IMR-90 (cell line): ENCODE results near the gene AK2. TPM values are rescaled to one million over a fixed set of nuclear protein-coding genes. Genes with fewer than 3 reads are reported as not detected.

Source experiments
- ATAC-seq: fragments of 200-7000 bp; cut with Tn5 transposase; 2 replicates; pipeline ENCODE4 v1.9.1; 2020; ENCODE audit warnings: low read depth, mild to moderate bottlenecking, moderate library complexity
- BruUV-seq: library from RNA; stranded (reverse); fragments of 400-500 nt; replicated peaks from 2 replicates; lab custom pipeline; 2021; lab: Mats Ljungman, UMichigan
- CTCF ChIA-PET: fragments of 300-600 bp; formaldehyde crosslinking; extraction: SDS; loops from one replicate; lab custom pipeline; 2021; ENCODE audit warnings: antibody characterized with exemption; lab: Yijun Ruan, JAX
- POLR2A ChIA-PET: fragments of 300-600 bp; sonication (Branson Sonifier 250); formaldehyde crosslinking; loops from one replicate; lab custom pipeline; 2022; ENCODE audit warnings: antibody characterized with exemption; ENCODE audit not compliant: unreplicated experiment; lab: Charles Lee
- DNase-seq: peaks from one replicate; pipeline ENCODE4 v3.0.0; 2013
- H2AFZ ChIP-seq: replicated peaks from 2 replicates; pipeline ENCODE3; 2013; ENCODE audit warnings: low read length, mild to moderate bottlenecking; ENCODE audit not compliant: poor library complexity
- H2AK5ac ChIP-seq: 2 replicates; pipeline ENCODE4 v1.6.1; 2013; ENCODE audit warnings: low read depth, low read length, inconsistent platforms
- H2AK9ac ChIP-seq: replicated peaks from 2 replicates; pipeline ENCODE3; 2013; ENCODE audit warnings: mild to moderate bottlenecking, low read depth, low read length, moderate library complexity; ENCODE audit not compliant: poor library complexity
- H2BK120ac ChIP-seq: 2 replicates; pipeline ENCODE4 v1.6.1; 2013; ENCODE audit warnings: low read depth, low read length, inconsistent platforms
- H2BK15ac ChIP-seq: 3 replicates; pipeline ENCODE4 v1.6.1; 2013; ENCODE audit warnings: low read depth, low read length, inconsistent platforms
- H2BK20ac ChIP-seq: 2 replicates; pipeline ENCODE4 v1.6.1; 2013; ENCODE audit warnings: low read depth, mild to moderate bottlenecking, inconsistent platforms, low read length, moderate library complexity
- H2BK5ac ChIP-seq: 2 replicates; pipeline ENCODE4 v1.6.1; 2013; ENCODE audit warnings: mild to moderate bottlenecking, low read depth, low read length, inconsistent platforms; ENCODE audit not compliant: poor library complexity, severe bottlenecking
- H3K14ac ChIP-seq: replicated peaks from 2 replicates; pipeline ENCODE4 v1.6.1; 2013; ENCODE audit warnings: low read depth, low read length, inconsistent platforms
- H3K18ac ChIP-seq: 2 replicates; pipeline ENCODE4 v1.6.1; 2013; ENCODE audit warnings: low read depth, low read length, control low read depth
- H3K23ac ChIP-seq: 2 replicates; pipeline ENCODE4 v1.6.1; 2013; ENCODE audit warnings: low read depth, low read length, inconsistent platforms
- H3K27ac ChIP-seq: 2 replicates; pipeline ENCODE4 v1.5.1; 2013; ENCODE audit warnings: mild to moderate bottlenecking, control low read depth, low read length; ENCODE audit not compliant: insufficient read depth
- H3K27me3 ChIP-seq: 2 replicates; pipeline ENCODE4 v1.6.1; 2013; ENCODE audit warnings: low read length; ENCODE audit not compliant: control insufficient read depth, insufficient read depth
- H3K36me3 ChIP-seq: 2 replicates; pipeline ENCODE4 v1.6.1; 2013; ENCODE audit warnings: low read length, mixed read lengths; ENCODE audit not compliant: control insufficient read depth, insufficient read depth
- H3K4ac ChIP-seq: 2 replicates; pipeline ENCODE4 v1.6.1; 2013; ENCODE audit warnings: low read depth, low read length, inconsistent platforms
- H3K4me1 ChIP-seq: 2 replicates; pipeline ENCODE4 v1.6.1; 2013; ENCODE audit warnings: low read length, mixed read lengths; ENCODE audit not compliant: control insufficient read depth, insufficient read depth
- H3K4me2 ChIP-seq: 2 replicates; pipeline ENCODE4 v1.6.1; 2013; ENCODE audit warnings: low read depth, mild to moderate bottlenecking, control low read depth, low read length, moderate library complexity
- H3K4me3 ChIP-seq: 2 replicates; pipeline ENCODE4 v1.5.1; 2013; ENCODE audit warnings: low read depth, mild to moderate bottlenecking, control low read depth, low read length, moderate library complexity; ENCODE audit not compliant: insufficient read depth
- H3K56ac ChIP-seq: 2 replicates; pipeline ENCODE4 v1.6.1; 2013; ENCODE audit warnings: low read length, inconsistent platforms; ENCODE audit not compliant: insufficient read depth; ENCODE audit errors: extremely low read depth
- H3K79me1 ChIP-seq, 2 experiments: 2 replicates each; pipeline ENCODE4 v1.6.1; 2013; ENCODE audit warnings: low read length in 2 of 2, inconsistent platforms in 1 of 2, low read depth in 1 of 2
- H3K9ac ChIP-seq: 2 replicates; pipeline ENCODE4 v1.6.1; 2013; ENCODE audit warnings: low read depth, low read length, control low read depth
- H3K9me1 ChIP-seq: 2 replicates; pipeline ENCODE4 v1.6.1; 2013; ENCODE audit warnings: low read length, inconsistent platforms; ENCODE audit not compliant: insufficient read depth
- H3K9me3 ChIP-seq: 2 replicates; pipeline ENCODE4 v1.6.1; 2013; ENCODE audit warnings: low read length; ENCODE audit not compliant: control insufficient read depth, insufficient read depth
- H4K20me1 ChIP-seq: 2 replicates; pipeline ENCODE4 v1.6.1; 2013; ENCODE audit warnings: low read length, inconsistent platforms; ENCODE audit not compliant: insufficient read depth
- H4K5ac ChIP-seq: 2 replicates; pipeline ENCODE4 v1.6.1; 2013; ENCODE audit warnings: mild to moderate bottlenecking, low read depth, low read length, control low read depth
- H4K8ac ChIP-seq, 2 experiments: 2 replicates each; pipeline ENCODE4 v1.6.1; 2013; ENCODE audit warnings: low read depth in 2 of 2, low read length in 2 of 2, control low read depth in 1 of 2, inconsistent platforms in 1 of 2
- H4K91ac ChIP-seq: 2 replicates; pipeline ENCODE4 v1.6.1; 2013; ENCODE audit warnings: low read depth, low read length, inconsistent platforms; ENCODE audit not compliant: insufficient read depth
- BHLHE40 ChIP-seq: fragments of 150-350 bp; IDR thresholded peaks from 2 replicates; pipeline ENCODE4 v1.6.1; 2016; ENCODE audit warnings: mild to moderate bottlenecking, low read depth, low read length
- CEBPB ChIP-seq: IDR thresholded peaks from 2 replicates; pipeline ENCODE4 v1.6.1; 2012; ENCODE audit warnings: low read depth, low read length, improper control_type of control experiment
- CHD1 ChIP-seq: IDR thresholded peaks from 2 replicates; pipeline ENCODE4 v1.6.1; 2012; ENCODE audit warnings: low read depth, low read length, improper control_type of control experiment
- FOS ChIP-seq: fragments of 150-350 bp; IDR thresholded peaks from 2 replicates; pipeline ENCODE4 v1.6.1; 2016; ENCODE audit warnings: low read depth, low read length
- MAFK ChIP-seq: IDR thresholded peaks from 2 replicates; pipeline ENCODE4 v1.6.1; 2012; ENCODE audit warnings: low read depth, low read length, improper control_type of control experiment
- MAZ ChIP-seq: IDR thresholded peaks from 2 replicates; pipeline ENCODE4 v1.6.1; 2012; ENCODE audit warnings: low read depth, mild to moderate bottlenecking, low read length, improper control_type of control experiment, moderate library complexity, borderline replicate concordance
- MXI1 ChIP-seq: IDR thresholded peaks from 2 replicates; pipeline ENCODE4 v1.6.1; 2012; ENCODE audit warnings: low read depth, mild to moderate bottlenecking, low read length, moderate library complexity, borderline replicate concordance
- NFE2L2 ChIP-seq: fragments of 150-350 bp; IDR thresholded peaks from 2 replicates; pipeline ENCODE4 v1.6.1; 2016; ENCODE audit warnings: low read depth, mild to moderate bottlenecking, low read length
- POLR2A ChIP-seq: IDR thresholded peaks from 2 replicates; pipeline ENCODE4 v1.6.1; 2012; ENCODE audit warnings: mild to moderate bottlenecking, low read depth, low read length
- RAD21 ChIP-seq: IDR thresholded peaks from 2 replicates; pipeline ENCODE4 v1.6.1; 2012; ENCODE audit warnings: low read length, improper control_type of control experiment
- RCOR1 ChIP-seq: IDR thresholded peaks from 2 replicates; pipeline ENCODE4 v1.6.1; 2012; ENCODE audit warnings: mild to moderate bottlenecking, low read length, improper control_type of control experiment; ENCODE audit not compliant: insufficient replicate concordance
- RFX5 ChIP-seq: IDR thresholded peaks from 2 replicates; pipeline ENCODE4 v1.8.0; 2012; ENCODE audit warnings: low read depth, mild to moderate bottlenecking, low read length, moderate library complexity
- SMC3 ChIP-seq: fragments of 150-350 bp; IDR thresholded peaks from 2 replicates; pipeline ENCODE4 v1.6.1; 2016; ENCODE audit warnings: low read depth, mild to moderate bottlenecking, antibody characterized with exemption, low read length, moderate library complexity
- WGBS, 2 experiments: methylation state at CpG; one replicate each; pipeline versions ENCODE4 v1.1.5 to v1.1.7; 2013; ENCODE audit warnings: missing lambda C conversion rate in 2 of 2; ENCODE audit not compliant: insufficient read length in 1 of 2; ENCODE audit errors: extremely low coverage in 2 of 2; 5-methylcytosine and 5-hydroxymethylcytosine counted together
- dilution Hi-C: fragments of 300-500 bp; cut with HindIII; formaldehyde crosslinking; loops from one replicate; pipeline ENCODE4 v1.14.3; 2018; ENCODE audit warnings: low sequenced_read_pairs; ENCODE audit not compliant: unreplicated experiment
- in situ Hi-C: fragments of 300-500 bp; cut with MboI; formaldehyde crosslinking; loops from 3 replicates; pipeline ENCODE4 v1.14.3; 2019; ENCODE audit warnings: low sequenced_read_pairs, inconsistent platforms, mixed read lengths
- intact Hi-C: fragments of 100-400 bp; cut with micrococcal nuclease; formaldehyde crosslinking; loops from 2 replicates; pipeline ENCODE4 v1.10.0; 2022
- polyA plus RNA-seq, 3 experiments: library from polyadenylated mRNA; depleted of rRNA; stranded (reverse); fragments of >200 nt; gene quantifications; 2 replicates each; pipeline ENCODE4 v1.2.3, GENCODE V29; 2012; ENCODE audit warnings: low replicate concordance in 1 of 3
- total RNA-seq: library from RNA; depleted of rRNA; stranded (reverse); fragments of >200 nt; gene quantifications from 2 replicates; pipeline ENCODE4 v1.2.3, GENCODE V29; 2012
- TF ChIP-seq, protein P1 (sequence below): conservative IDR thresholded peaks from 2 replicates; pipeline ENCODE4 v1.5.1; 2012; ENCODE audit warnings: mild to moderate bottlenecking, low read depth, low read length, improper control_type of control experiment
- TF ChIP-seq, protein P2 (sequence below): fragments of 150-350 bp; IDR thresholded peaks from 2 replicates; pipeline ENCODE4 v1.6.1; 2017; ENCODE audit warnings: mild to moderate bottlenecking, antibody characterized with exemption, low read length, low read depth
- TF ChIP-seq, protein P3 (sequence below): fragments of 150-350 bp; IDR thresholded peaks from 2 replicates; pipeline ENCODE4 v1.6.1; 2016; ENCODE audit warnings: low read depth, mild to moderate bottlenecking, low read length, moderate library complexity, borderline replicate concordance

The AK2 gene
- total and polyA plus RNA-seq, 2 of the 4 experiments (the other 2 are of a cell fraction), result 118 to 203 TPM

DNA sequence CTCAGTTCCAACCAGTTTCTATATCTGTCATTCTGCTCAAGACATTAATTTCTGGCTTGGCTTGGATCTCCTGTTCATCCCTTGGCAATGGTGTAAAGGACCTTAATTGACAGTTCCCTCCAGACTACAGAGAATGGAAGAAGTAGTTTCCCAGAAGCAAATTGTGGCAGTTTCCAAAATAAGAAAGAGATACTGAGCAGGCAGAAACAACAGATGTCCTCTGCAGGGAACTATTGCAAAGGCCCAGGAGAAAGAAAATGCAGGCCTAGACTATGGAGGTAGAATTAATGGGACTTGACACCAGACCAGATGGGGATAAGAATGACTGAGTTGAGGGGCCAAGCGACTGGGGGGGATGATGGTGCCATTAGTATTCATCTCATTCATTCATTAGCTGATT is 6.1 kb upstream of the AK2 start:
- no peak overlapping the region for H3K27ac ChIP-seq
- no peak overlapping the region for H2AFZ ChIP-seq
- H4K20me1 ChIP-seq, result no peaks in the 10 kb centered on the region
- no peak overlapping the region for H2BK15ac ChIP-seq
- no TSS peak for BruUV-seq
- no peaks in the 10 kb centered on the region for H3K9me1 ChIP-seq
- no peak overlapping the region for H3K18ac ChIP-seq
- CTCF ChIA-PET, result no interaction called here
- H2BK120ac ChIP-seq, result no peak overlapping the region
- H3K9ac ChIP-seq, result no peak overlapping the region
- no peak overlapping the region for H3K4me3 ChIP-seq
- POLR2A ChIA-PET, result no interaction called here
- H2BK5ac ChIP-seq, result no peak overlapping the region
- no peak overlapping the region for H4K8ac ChIP-seq
- no peak overlapping the region for H3K14ac ChIP-seq
- dilution Hi-C loops, result no loop called here
- H2AK5ac ChIP-seq, result no peak overlapping the region
- ATAC-seq, result no peak
- H2BK20ac ChIP-seq, result no peak overlapping the region
- H3K27me3 ChIP-seq, result no peaks in the 10 kb centered on the region
- H2AK9ac ChIP-seq, result no peak overlapping the region
- no peak overlapping the region for H4K91ac ChIP-seq
- H3K4me1 ChIP-seq, result no peaks in the 10 kb centered on the region
- no peak overlapping the region for H3K4ac ChIP-seq
- TF ChIP-seq RCOR1, result no peak
- TF ChIP-seq MAFK, result no peak
- TF ChIP-seq FOS, result no peak
- TF ChIP-seq POLR2A, result no peak
- TF ChIP-seq CEBPB, result no peak
- TF ChIP-seq RFX5, result no peak
- no peak for TF ChIP-seq MXI1
- no peak for TF ChIP-seq BHLHE40
- no peak for TF ChIP-seq MAZ
- TF ChIP-seq, protein P1, sequence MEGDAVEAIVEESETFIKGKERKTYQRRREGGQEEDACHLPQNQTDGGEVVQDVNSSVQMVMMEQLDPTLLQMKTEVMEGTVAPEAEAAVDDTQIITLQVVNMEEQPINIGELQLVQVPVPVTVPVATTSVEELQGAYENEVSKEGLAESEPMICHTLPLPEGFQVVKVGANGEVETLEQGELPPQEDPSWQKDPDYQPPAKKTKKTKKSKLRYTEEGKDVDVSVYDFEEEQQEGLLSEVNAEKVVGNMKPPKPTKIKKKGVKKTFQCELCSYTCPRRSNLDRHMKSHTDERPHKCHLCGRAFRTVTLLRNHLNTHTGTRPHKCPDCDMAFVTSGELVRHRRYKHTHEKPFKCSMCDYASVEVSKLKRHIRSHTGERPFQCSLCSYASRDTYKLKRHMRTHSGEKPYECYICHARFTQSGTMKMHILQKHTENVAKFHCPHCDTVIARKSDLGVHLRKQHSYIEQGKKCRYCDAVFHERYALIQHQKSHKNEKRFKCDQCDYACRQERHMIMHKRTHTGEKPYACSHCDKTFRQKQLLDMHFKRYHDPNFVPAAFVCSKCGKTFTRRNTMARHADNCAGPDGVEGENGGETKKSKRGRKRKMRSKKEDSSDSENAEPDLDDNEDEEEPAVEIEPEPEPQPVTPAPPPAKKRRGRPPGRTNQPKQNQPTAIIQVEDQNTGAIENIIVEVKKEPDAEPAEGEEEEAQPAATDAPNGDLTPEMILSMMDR, result no peak
- no peak for TF ChIP-seq RAD21
- no peak for TF ChIP-seq NFE2L2
- TF ChIP-seq CHD1, result no peak
- TF ChIP-seq, protein P2, sequence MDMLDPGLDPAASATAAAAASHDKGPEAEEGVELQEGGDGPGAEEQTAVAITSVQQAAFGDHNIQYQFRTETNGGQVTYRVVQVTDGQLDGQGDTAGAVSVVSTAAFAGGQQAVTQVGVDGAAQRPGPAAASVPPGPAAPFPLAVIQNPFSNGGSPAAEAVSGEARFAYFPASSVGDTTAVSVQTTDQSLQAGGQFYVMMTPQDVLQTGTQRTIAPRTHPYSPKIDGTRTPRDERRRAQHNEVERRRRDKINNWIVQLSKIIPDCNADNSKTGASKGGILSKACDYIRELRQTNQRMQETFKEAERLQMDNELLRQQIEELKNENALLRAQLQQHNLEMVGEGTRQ, result no peak
- TF ChIP-seq, protein P3, sequence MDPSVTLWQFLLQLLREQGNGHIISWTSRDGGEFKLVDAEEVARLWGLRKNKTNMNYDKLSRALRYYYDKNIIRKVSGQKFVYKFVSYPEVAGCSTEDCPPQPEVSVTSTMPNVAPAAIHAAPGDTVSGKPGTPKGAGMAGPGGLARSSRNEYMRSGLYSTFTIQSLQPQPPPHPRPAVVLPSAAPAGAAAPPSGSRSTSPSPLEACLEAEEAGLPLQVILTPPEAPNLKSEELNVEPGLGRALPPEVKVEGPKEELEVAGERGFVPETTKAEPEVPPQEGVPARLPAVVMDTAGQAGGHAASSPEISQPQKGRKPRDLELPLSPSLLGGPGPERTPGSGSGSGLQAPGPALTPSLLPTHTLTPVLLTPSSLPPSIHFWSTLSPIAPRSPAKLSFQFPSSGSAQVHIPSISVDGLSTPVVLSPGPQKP, result no peak
- TF ChIP-seq SMC3, result no peak
- H3K4me2 ChIP-seq, result no peak overlapping the region
- H3K36me3 ChIP-seq, result no peaks in the 10 kb centered on the region
- no peak overlapping the region for H4K5ac ChIP-seq
- no CpG with 5 or more reads among the region's 1 CpG for WGBS, 2 experiments
- H3K79me1 ChIP-seq, result no peaks in the 10 kb centered on the region
- intact Hi-C loops, result no loop called here
- no peak for DNase-seq
- H3K9me3 ChIP-seq, result no peaks in the 10 kb centered on the region
- in situ Hi-C loops, result no loop called here
- H3K56ac ChIP-seq, result no peak overlapping the region
- H3K23ac ChIP-seq, result no peak overlapping the region
